ENCODE measurements around the gene NRK. TPM values are rescaled to one million over a fixed set of nuclear protein-coding genes. Genes with fewer than 3 reads are reported as not detected.

The NRK gene
- total RNA-seq, 1 experiment from 2014 or later, result not detected

GRCh38 chrX:106005684-106006083 is 183.3 kb downstream of the NRK start:
- no peak for DNase-seq
- TF ChIP-seq CTCF (IDR thresholded peaks at IDR 0.05; ENCODE audit: unreplicated experiment), result no peak
- no peaks in the 10 kb centered on the region for H3K4me1 Mint-ChIP-seq (ENCODE audit: low read depth, unreplicated experiment)
- H3K27ac Mint-ChIP-seq (ENCODE audit: unreplicated experiment), result no peak overlapping the region
- H3K4me3 Mint-ChIP-seq (ENCODE audit: low read depth, unreplicated experiment), result no peak overlapping the region
- intact Hi-C loops (cut with micrococcal nuclease; ENCODE audit: unreplicated experiment), result no loop called here
- peaks cover 2% of the 10 kb centered on the region for H3K9me3 Mint-ChIP-seq (ENCODE audit: low read depth, unreplicated experiment)
- H3K27me3 Mint-ChIP-seq (ENCODE audit: unreplicated experiment), result no peaks in the 10 kb centered on the region
- no TSS peak for BruUV-seq (replicated peaks)
- CTCF ChIA-PET, result no interaction called here
- H3K36me3 Mint-ChIP-seq (ENCODE audit: insufficient read depth, unreplicated experiment), result no peaks in the 10 kb centered on the region

GRCh38 chrX:106007815-106008214 is 185.5 kb downstream of the NRK start:
- H3K27ac Mint-ChIP-seq (ENCODE audit: unreplicated experiment), result no peak overlapping the region
- H3K4me3 Mint-ChIP-seq (ENCODE audit: low read depth, unreplicated experiment), result no peak overlapping the region
- H3K36me3 Mint-ChIP-seq (ENCODE audit: insufficient read depth, unreplicated experiment), result no peaks in the 10 kb centered on the region
- no peaks in the 10 kb centered on the region for H3K27me3 Mint-ChIP-seq (ENCODE audit: unreplicated experiment)
- DNase-seq, result no peak
- peaks cover 2% of the 10 kb centered on the region for H3K9me3 Mint-ChIP-seq (ENCODE audit: low read depth, unreplicated experiment)
- no peaks in the 10 kb centered on the region for H3K4me1 Mint-ChIP-seq (ENCODE audit: low read depth, unreplicated experiment)
- CTCF ChIA-PET, result no interaction called here
- TF ChIP-seq CTCF (IDR thresholded peaks at IDR 0.05; ENCODE audit: unreplicated experiment), result no peak
- intact Hi-C loops (cut with micrococcal nuclease; ENCODE audit: unreplicated experiment), result no loop called here
- BruUV-seq (replicated peaks), result no TSS peak

Other genes with a start within 250 kb of the NRK start
- gene SERPINA7, start 216.2 kb downstream of the NRK start, total RNA-seq (2022), result not detected in 2 replicates

Measured in Calu3 (cell line).